HCT116 (cell line): ENCODE results near the gene SLC16A3.

ENCODE experiments used
- CEBPB ChIP-seq: IDR thresholded peaks from 2 replicates; pipeline ENCODE4 v1.6.1; 2012; ENCODE audit warnings: low read depth
- EZH2 ChIP-seq: fragments of 200-600 bp; sonication (generic); IDR thresholded peaks from 2 replicates; pipeline ENCODE4 v1.6.1; 2017; ENCODE audit warnings: antibody characterized with exemption, mixed run types
- EZH2phosphoT487 ChIP-seq: fragments of 200-600 bp; IDR thresholded peaks from 2 replicates; pipeline ENCODE4 v1.6.1; 2018; ENCODE audit warnings: antibody characterized with exemption, borderline replicate concordance
- FOSL1 ChIP-seq: IDR thresholded peaks from 2 replicates; pipeline ENCODE4 v1.6.1; 2012; ENCODE audit warnings: low read depth
- JUND ChIP-seq: IDR thresholded peaks from 2 replicates; pipeline ENCODE4 v1.6.1; 2012
- POLR2A ChIP-seq: IDR thresholded peaks from 2 replicates; pipeline ENCODE4 v1.7.0; 2011; ENCODE audit warnings: borderline replicate concordance; ENCODE audit not compliant: insufficient read depth, insufficient read length; ENCODE audit errors: extremely low read depth
- POLR2AphosphoS5 ChIP-seq: IDR thresholded peaks from 2 replicates; pipeline ENCODE4 v1.6.1; 2011; ENCODE audit warnings: mild to moderate bottlenecking, low read depth, low read length, moderate library complexity
- RAD21 ChIP-seq: IDR thresholded peaks from 2 replicates; pipeline ENCODE4 v1.6.1; 2012; ENCODE audit warnings: low read depth, mild to moderate bottlenecking
- REST ChIP-seq: IDR thresholded peaks from 2 replicates; pipeline ENCODE4 v1.6.1; 2012; ENCODE audit warnings: low read depth
- SP1 ChIP-seq: IDR thresholded peaks from 2 replicates; pipeline ENCODE4 v1.6.1; 2012; ENCODE audit warnings: low read depth
- YY1 ChIP-seq: IDR thresholded peaks from 2 replicates; pipeline ENCODE4 v1.6.1; 2011; ENCODE audit warnings: low read length, low read depth, moderate library complexity, mild to moderate bottlenecking; ENCODE audit not compliant: insufficient replicate concordance; ENCODE audit errors: extremely low read depth
- TF ChIP-seq, protein P1 (sequence below), 3 experiments: fragments of 200-600 bp in 1 of 3; sonication (generic) in 1 of 3; IDR thresholded peaks in 2 of 3; conservative IDR thresholded peaks in 1 of 3; 2 replicates each; pipeline ENCODE4 v1.5.1; 2012 to 2017; ENCODE audit warnings: low read depth in 2 of 3, low read length in 2 of 3, antibody characterized with exemption in 1 of 3, borderline replicate concordance in 1 of 3, control low read depth in 1 of 3, mild to moderate bottlenecking in 1 of 3, mixed read lengths in 1 of 3, mixed run types in 1 of 3, moderate library complexity in 1 of 3; ENCODE audit not compliant: insufficient read depth in 1 of 3

GRCh38 chr17:82187500-82187899 is 41.3 kb upstream of the SLC16A3 start:
- TF ChIP-seq YY1 = no peak
- no peak for TF ChIP-seq JUND
- TF ChIP-seq REST = no peak
- TF ChIP-seq POLR2AphosphoS5 = no peak
- TF ChIP-seq, protein P1, sequence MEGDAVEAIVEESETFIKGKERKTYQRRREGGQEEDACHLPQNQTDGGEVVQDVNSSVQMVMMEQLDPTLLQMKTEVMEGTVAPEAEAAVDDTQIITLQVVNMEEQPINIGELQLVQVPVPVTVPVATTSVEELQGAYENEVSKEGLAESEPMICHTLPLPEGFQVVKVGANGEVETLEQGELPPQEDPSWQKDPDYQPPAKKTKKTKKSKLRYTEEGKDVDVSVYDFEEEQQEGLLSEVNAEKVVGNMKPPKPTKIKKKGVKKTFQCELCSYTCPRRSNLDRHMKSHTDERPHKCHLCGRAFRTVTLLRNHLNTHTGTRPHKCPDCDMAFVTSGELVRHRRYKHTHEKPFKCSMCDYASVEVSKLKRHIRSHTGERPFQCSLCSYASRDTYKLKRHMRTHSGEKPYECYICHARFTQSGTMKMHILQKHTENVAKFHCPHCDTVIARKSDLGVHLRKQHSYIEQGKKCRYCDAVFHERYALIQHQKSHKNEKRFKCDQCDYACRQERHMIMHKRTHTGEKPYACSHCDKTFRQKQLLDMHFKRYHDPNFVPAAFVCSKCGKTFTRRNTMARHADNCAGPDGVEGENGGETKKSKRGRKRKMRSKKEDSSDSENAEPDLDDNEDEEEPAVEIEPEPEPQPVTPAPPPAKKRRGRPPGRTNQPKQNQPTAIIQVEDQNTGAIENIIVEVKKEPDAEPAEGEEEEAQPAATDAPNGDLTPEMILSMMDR (IDR thresholded peaks at IDR 0.05 in 2 of 3, conservative IDR thresholded peaks at IDR 0.05 in 1 of 3; ENCODE audit: borderline replicate concordance in 1 of 3, insufficient read depth in 1 of 3, low read depth in 2 of 3, low read length in 2 of 3) = no peak
- TF ChIP-seq POLR2A = no peak
- no peak for TF ChIP-seq EZH2phosphoT487
- no peak for TF ChIP-seq EZH2
- TF ChIP-seq FOSL1 = no peak
- TF ChIP-seq SP1 = no peak
- no peak for TF ChIP-seq RAD21
- TF ChIP-seq CEBPB = no peak
